GM23338 (cell line): ENCODE data around the gene MYO1E. TPM values are rescaled to one million over a fixed set of nuclear protein-coding genes. Genes with fewer than 3 reads are reported as not detected.

Source experiments
- ATAC-seq: fragments of 200-7000 bp; cut with Tn5 transposase; 3 replicates; pipeline ENCODE4 v1.9.1; 2020
- DNase-seq: peaks from one replicate; pipeline ENCODE4 v3.0.0-alpha.2; 2015; ENCODE audit warnings: low spot score
- H2AFZ ChIP-seq: fragments of 200-600 bp; sonication (generic); 2 replicates; pipeline ENCODE4 v1.8.0; 2016; ENCODE audit warnings: antibody characterized with exemption, mild to moderate bottlenecking, moderate library complexity
- H3F3A ChIP-seq: fragments of 200-600 bp; sonication (generic); replicated peaks from 2 replicates; pipeline ENCODE4 v1.8.0; 2017; ENCODE audit warnings: antibody characterized with exemption, mixed run types, low read depth
- H3K27ac ChIP-seq: fragments of 200-600 bp; sonication (generic); 2 replicates; pipeline ENCODE4 v1.6.1; 2016; ENCODE audit warnings: low read depth
- H3K27me3 ChIP-seq: fragments of 200-600 bp; sonication (generic); 2 replicates; pipeline ENCODE4 v1.8.0; 2016; ENCODE audit warnings: mild to moderate bottlenecking, mixed run types, moderate library complexity; ENCODE audit not compliant: insufficient read depth
- H3K36me3 ChIP-seq: fragments of 200-600 bp; sonication (generic); 2 replicates; pipeline ENCODE4 v1.8.0; 2016; ENCODE audit warnings: mild to moderate bottlenecking; ENCODE audit not compliant: insufficient read depth
- H3K4me1 ChIP-seq: fragments of 200-600 bp; sonication (generic); 2 replicates; pipeline ENCODE4 v1.8.0; 2016; ENCODE audit warnings: mild to moderate bottlenecking, moderate library complexity; ENCODE audit not compliant: insufficient read depth
- H3K4me2 ChIP-seq: fragments of 200-600 bp; sonication (generic); 2 replicates; pipeline ENCODE4 v1.7.1; 2017; ENCODE audit warnings: mixed run types
- H3K4me3 ChIP-seq: fragments of 200-600 bp; sonication (generic); 2 replicates; pipeline ENCODE4 v1.6.1; 2016; ENCODE audit warnings: mixed run types
- H3K79me2 ChIP-seq: fragments of 200-600 bp; sonication (generic); replicated peaks from 2 replicates; pipeline ENCODE4 v1.8.0; 2017; ENCODE audit warnings: mild to moderate bottlenecking; ENCODE audit not compliant: insufficient read depth
- H3K9me2 ChIP-seq: fragments of 200-600 bp; sonication (generic); 2 replicates; pipeline ENCODE4 v1.8.0; 2017; ENCODE audit not compliant: insufficient read depth
- H4K20me1 ChIP-seq: fragments of 200-600 bp; sonication (generic); replicated peaks from 2 replicates; pipeline ENCODE4 v1.8.0; 2017; ENCODE audit warnings: mild to moderate bottlenecking; ENCODE audit not compliant: insufficient read depth
- H3K27ac Mint-ChIP-seq: 2 replicates; pipeline ENCODE4 v1.8.0; 2020; ENCODE audit warnings: inconsistent platforms, mild to moderate bottlenecking, moderate library complexity, mixed read lengths
- H3K27me3 Mint-ChIP-seq: 3 replicates; pipeline ENCODE4 v1.8.0; 2022; ENCODE audit warnings: low read depth, mild to moderate bottlenecking, moderate library complexity, mixed read lengths, inconsistent platforms; ENCODE audit not compliant: insufficient read depth, poor library complexity
- H3K36me3 Mint-ChIP-seq: 3 replicates; pipeline ENCODE4 v1.8.0; 2021; ENCODE audit warnings: low read depth, mild to moderate bottlenecking, inconsistent platforms, moderate library complexity, mixed read lengths
- H3K4me1 Mint-ChIP-seq: 3 replicates; pipeline ENCODE4 v1.8.0; 2020; ENCODE audit warnings: mild to moderate bottlenecking, inconsistent platforms, mixed read lengths
- H3K4me3 Mint-ChIP-seq: 3 replicates; pipeline ENCODE4 v1.8.0; 2021; ENCODE audit warnings: moderate library complexity, mild to moderate bottlenecking, inconsistent platforms, mixed read lengths
- H3K9me3 Mint-ChIP-seq: 3 replicates; pipeline ENCODE4 v1.8.0; 2020; ENCODE audit warnings: moderate library complexity, mild to moderate bottlenecking, inconsistent platforms, mixed read lengths
- ETS1 ChIP-seq: IDR thresholded peaks from 2 replicates; pipeline ENCODE4 v1.6.1; 2016; ENCODE audit warnings: antibody characterized with exemption
- EZH2 ChIP-seq: fragments of 200-600 bp; sonication (generic); IDR thresholded peaks from one replicate; pipeline ENCODE4 v1.8.0; 2017; ENCODE audit warnings: antibody characterized with exemption, mild to moderate bottlenecking, low read depth; ENCODE audit not compliant: unreplicated experiment
- EZH2phosphoT487 ChIP-seq: fragments of 200-600 bp; sonication (generic); IDR thresholded peaks from one replicate; pipeline ENCODE4 v1.8.1; 2018; ENCODE audit warnings: antibody characterized with exemption; ENCODE audit not compliant: unreplicated experiment
- JUNB ChIP-seq: IDR thresholded peaks from one replicate; pipeline ENCODE4 v1.6.1; 2016; ENCODE audit warnings: antibody characterized with exemption; ENCODE audit not compliant: unreplicated experiment
- NANOG ChIP-seq: IDR thresholded peaks from 2 replicates; pipeline ENCODE4 v1.6.1; 2016; ENCODE audit warnings: antibody characterized with exemption, borderline replicate concordance
- POLR2AphosphoS5 ChIP-seq: IDR thresholded peaks from 2 replicates; pipeline ENCODE4 v1.6.1; 2016; ENCODE audit warnings: antibody characterized with exemption, low read depth
- STAT1 ChIP-seq: IDR thresholded peaks from one replicate; pipeline ENCODE4 v1.6.1; 2016; ENCODE audit warnings: antibody characterized with exemption; ENCODE audit not compliant: unreplicated experiment
- ZNF114 ChIP-seq: fragments of 250-450 bp; sonication (Bioruptor Pico); IDR thresholded peaks from 2 replicates; pipeline ENCODE4 v1.5.0; 2020; ENCODE audit warnings: mild to moderate bottlenecking, moderate library complexity
- ZNF331 ChIP-seq: fragments of 250-450 bp; sonication (Bioruptor Pico); IDR thresholded peaks from 2 replicates; pipeline ENCODE4 v1.5.0; 2020; ENCODE audit warnings: low read depth, mild to moderate bottlenecking, moderate library complexity
- polyA plus RNA-seq: library from polyadenylated mRNA; unstranded; fragments of >200 nt; fragmentation: Nextera tagmentation; extraction: Ambion mirVana; gene quantifications from 2 replicates; pipeline ENCODE4 v1.2.1, GENCODE V29; 2016
- total RNA-seq: library from RNA; depleted of rRNA; stranded (reverse); fragments of >200 nt; shearing (Covaris generic); gene quantifications from 2 replicates; pipeline ENCODE4 v1.2.3, GENCODE V29; 2014
- TF ChIP-seq, protein P1 (sequence below), 2 experiments: fragments of 200-600 bp in 1 of 2; sonication (generic) in 1 of 2; conservative IDR thresholded peaks; 2 replicates each; pipeline versions ENCODE4 v1.5.1 to v1.6.1; 2016 to 2017; ENCODE audit warnings: antibody characterized with exemption in 2 of 2, low read depth in 2 of 2, mild to moderate bottlenecking in 2 of 2, moderate library complexity in 1 of 2
- TF ChIP-seq, protein P2 (sequence below): IDR thresholded peaks from one replicate; pipeline ENCODE4 v1.6.1; 2018; ENCODE audit warnings: antibody characterized with exemption; ENCODE audit not compliant: unreplicated experiment

Gene MYO1E
- total and polyA plus RNA-seq, 2 experiments from 2014 or later = 68.3 to 131 TPM

DNA sequence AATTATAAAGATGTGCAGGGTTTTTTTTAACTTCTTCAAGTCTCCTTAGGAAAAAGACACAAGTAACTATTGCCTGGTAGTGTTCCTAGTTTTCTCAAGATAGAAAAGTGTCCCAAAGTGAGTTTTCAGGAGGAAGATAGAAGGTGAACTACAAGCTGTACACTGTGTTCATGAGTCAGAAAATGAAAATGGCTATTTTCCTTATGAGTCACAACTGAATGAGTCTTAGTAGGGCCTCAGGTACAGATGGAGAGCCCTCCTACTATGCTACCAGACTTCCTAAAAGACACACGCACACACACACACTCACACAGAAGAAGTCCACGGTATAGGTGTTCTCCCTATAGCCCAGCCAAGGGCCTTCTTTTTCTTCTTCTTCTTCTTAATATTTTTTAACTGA is 3.1 kb downstream of the MYO1E start:
- Mint-ChIP-seq H3K4me1 (peaks cover 18% of the 10 kb centered on the region; the same call in 2 of the 3 replicates), H3K9me3 (no peaks in the 10 kb centered on the region; the same call in 2 of the 3 replicates), H3K4me3 (no peak overlapping the region), H3K36me3 (no peaks in the 10 kb centered on the region; the same call in 2 of the 3 replicates), H3K27me3 (peaks cover 22% of the 10 kb centered on the region), H3K27ac (no peak overlapping the region)
- DNase-seq = no peak
- TF ChIP-seq, protein P1, sequence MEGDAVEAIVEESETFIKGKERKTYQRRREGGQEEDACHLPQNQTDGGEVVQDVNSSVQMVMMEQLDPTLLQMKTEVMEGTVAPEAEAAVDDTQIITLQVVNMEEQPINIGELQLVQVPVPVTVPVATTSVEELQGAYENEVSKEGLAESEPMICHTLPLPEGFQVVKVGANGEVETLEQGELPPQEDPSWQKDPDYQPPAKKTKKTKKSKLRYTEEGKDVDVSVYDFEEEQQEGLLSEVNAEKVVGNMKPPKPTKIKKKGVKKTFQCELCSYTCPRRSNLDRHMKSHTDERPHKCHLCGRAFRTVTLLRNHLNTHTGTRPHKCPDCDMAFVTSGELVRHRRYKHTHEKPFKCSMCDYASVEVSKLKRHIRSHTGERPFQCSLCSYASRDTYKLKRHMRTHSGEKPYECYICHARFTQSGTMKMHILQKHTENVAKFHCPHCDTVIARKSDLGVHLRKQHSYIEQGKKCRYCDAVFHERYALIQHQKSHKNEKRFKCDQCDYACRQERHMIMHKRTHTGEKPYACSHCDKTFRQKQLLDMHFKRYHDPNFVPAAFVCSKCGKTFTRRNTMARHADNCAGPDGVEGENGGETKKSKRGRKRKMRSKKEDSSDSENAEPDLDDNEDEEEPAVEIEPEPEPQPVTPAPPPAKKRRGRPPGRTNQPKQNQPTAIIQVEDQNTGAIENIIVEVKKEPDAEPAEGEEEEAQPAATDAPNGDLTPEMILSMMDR (conservative IDR thresholded peaks at IDR 0.05; ENCODE audit: low read depth in 2 of 2) = no peak
- TF ChIP-seq ZNF114 = no peak
- TF ChIP-seq POLR2AphosphoS5 = no peak
- no peak for TF ChIP-seq EZH2phosphoT487
- TF ChIP-seq STAT1 = no peak
- no peak for TF ChIP-seq ZNF331 (CRISPR knock-in tag)
- TF ChIP-seq EZH2 = no peak
- TF ChIP-seq, protein P2, sequence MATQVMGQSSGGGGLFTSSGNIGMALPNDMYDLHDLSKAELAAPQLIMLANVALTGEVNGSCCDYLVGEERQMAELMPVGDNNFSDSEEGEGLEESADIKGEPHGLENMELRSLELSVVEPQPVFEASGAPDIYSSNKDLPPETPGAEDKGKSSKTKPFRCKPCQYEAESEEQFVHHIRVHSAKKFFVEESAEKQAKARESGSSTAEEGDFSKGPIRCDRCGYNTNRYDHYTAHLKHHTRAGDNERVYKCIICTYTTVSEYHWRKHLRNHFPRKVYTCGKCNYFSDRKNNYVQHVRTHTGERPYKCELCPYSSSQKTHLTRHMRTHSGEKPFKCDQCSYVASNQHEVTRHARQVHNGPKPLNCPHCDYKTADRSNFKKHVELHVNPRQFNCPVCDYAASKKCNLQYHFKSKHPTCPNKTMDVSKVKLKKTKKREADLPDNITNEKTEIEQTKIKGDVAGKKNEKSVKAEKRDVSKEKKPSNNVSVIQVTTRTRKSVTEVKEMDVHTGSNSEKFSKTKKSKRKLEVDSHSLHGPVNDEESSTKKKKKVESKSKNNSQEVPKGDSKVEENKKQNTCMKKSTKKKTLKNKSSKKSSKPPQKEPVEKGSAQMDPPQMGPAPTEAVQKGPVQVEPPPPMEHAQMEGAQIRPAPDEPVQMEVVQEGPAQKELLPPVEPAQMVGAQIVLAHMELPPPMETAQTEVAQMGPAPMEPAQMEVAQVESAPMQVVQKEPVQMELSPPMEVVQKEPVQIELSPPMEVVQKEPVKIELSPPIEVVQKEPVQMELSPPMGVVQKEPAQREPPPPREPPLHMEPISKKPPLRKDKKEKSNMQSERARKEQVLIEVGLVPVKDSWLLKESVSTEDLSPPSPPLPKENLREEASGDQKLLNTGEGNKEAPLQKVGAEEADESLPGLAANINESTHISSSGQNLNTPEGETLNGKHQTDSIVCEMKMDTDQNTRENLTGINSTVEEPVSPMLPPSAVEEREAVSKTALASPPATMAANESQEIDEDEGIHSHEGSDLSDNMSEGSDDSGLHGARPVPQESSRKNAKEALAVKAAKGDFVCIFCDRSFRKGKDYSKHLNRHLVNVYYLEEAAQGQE = no peak
- no peak for TF ChIP-seq JUNB
- no peak for TF ChIP-seq ETS1
- TF ChIP-seq NANOG = no peak
- Histone ChIP-seq H2AFZ (no peak overlapping the region), H3K27me3 (peaks cover 11% of the 10 kb centered on the region), H3K4me3 (no peak overlapping the region), H3K27ac (no peak overlapping the region), H3F3A (no peaks in the 10 kb centered on the region; the same call in 1 of the 2 replicates), H3K4me2 (no peak overlapping the region), H3K36me3 (no peaks in the 10 kb centered on the region), H3K9me2 (no peaks in the 10 kb centered on the region), H4K20me1 (peaks cover 38% of the 10 kb centered on the region), H3K79me2 (peaks cover 70% of the 10 kb centered on the region), H3K4me1 (peaks cover 23% of the 10 kb centered on the region)
- ATAC-seq = no peak
